AG04450 (cell line): ENCODE data around the gene LDB2. TPM values are rescaled to one million over a fixed set of nuclear protein-coding genes. Genes with fewer than 3 reads are reported as not detected.

Experiments
- CTCF ChIA-PET: fragments of 300-600, 350-600 bp; formaldehyde crosslinking; extraction: SDS; loops from one replicate; lab custom pipeline; 2022; ENCODE audit warnings: antibody characterized with exemption, inconsistent platforms; lab: Charles Lee
- POLR2A ChIA-PET: fragments of 350-600 bp; formaldehyde crosslinking; extraction: SDS; loops from one replicate; lab custom pipeline; 2021; ENCODE audit warnings: antibody characterized with exemption, inconsistent platforms; lab: Yijun Ruan, JAX
- DNase-seq: peaks from one replicate; pipeline ENCODE4 v3.0.0-alpha.2; 2011; ENCODE audit warnings: low read depth, low spot score
- H3K27ac ChIP-seq: one replicate; pipeline ENCODE4 v1.5.1; 2012; ENCODE audit warnings: low read depth, low read length, control low read depth
- H3K27me3 ChIP-seq: one replicate; pipeline ENCODE4 v1.6.0; 2012; ENCODE audit warnings: low read length; ENCODE audit not compliant: control insufficient read depth, insufficient read depth
- H3K4me3 ChIP-seq: 2 replicates; pipeline ENCODE4 v1.5.1; 2011; ENCODE audit warnings: mild to moderate bottlenecking, low read depth, low read length, control low read depth
- H3K9me3 ChIP-seq: 2 replicates; pipeline ENCODE4 v1.5.1; 2012; ENCODE audit warnings: low read length; ENCODE audit not compliant: control insufficient read depth, insufficient read depth
- polyA plus RNA-seq: library from polyadenylated mRNA; depleted of rRNA; stranded (reverse); fragments of >200 nt; gene quantifications from 2 replicates; pipeline ENCODE4 v1.2.3, GENCODE V29; 2011
- TF ChIP-seq, protein P1 (sequence below): IDR thresholded peaks from 2 replicates; pipeline ENCODE4 v1.5.1; 2011; ENCODE audit warnings: low read depth, low read length, control low read depth, inconsistent platforms

The LDB2 gene
- polyA plus RNA-seq, 1 experiment, result 180 TPM

DNA sequence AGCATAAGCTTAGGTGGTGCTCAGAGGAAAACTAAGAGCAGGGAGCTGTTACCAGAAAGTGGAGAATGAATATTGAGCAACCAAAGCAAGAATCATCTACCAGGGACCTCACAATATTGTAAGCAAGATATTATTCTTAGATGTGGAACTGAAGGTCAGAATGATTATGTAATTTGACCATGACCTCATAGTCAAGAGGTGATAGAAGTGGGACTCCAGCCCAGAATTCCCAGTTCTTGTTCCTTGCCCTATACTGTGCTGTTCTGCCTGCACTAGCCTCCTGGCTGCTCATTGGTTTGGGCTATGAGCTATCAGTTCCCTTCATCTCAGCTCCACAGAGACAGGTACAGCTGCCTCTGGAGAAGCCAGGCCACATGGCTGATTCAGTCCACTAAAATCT lies 229.4 kb downstream of the LDB2 start:
- TF ChIP-seq, protein P1, sequence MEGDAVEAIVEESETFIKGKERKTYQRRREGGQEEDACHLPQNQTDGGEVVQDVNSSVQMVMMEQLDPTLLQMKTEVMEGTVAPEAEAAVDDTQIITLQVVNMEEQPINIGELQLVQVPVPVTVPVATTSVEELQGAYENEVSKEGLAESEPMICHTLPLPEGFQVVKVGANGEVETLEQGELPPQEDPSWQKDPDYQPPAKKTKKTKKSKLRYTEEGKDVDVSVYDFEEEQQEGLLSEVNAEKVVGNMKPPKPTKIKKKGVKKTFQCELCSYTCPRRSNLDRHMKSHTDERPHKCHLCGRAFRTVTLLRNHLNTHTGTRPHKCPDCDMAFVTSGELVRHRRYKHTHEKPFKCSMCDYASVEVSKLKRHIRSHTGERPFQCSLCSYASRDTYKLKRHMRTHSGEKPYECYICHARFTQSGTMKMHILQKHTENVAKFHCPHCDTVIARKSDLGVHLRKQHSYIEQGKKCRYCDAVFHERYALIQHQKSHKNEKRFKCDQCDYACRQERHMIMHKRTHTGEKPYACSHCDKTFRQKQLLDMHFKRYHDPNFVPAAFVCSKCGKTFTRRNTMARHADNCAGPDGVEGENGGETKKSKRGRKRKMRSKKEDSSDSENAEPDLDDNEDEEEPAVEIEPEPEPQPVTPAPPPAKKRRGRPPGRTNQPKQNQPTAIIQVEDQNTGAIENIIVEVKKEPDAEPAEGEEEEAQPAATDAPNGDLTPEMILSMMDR, result no peak
- Histone ChIP-seq H3K4me3 (no peak overlapping the region), H3K9me3 (no peaks in the 10 kb centered on the region), H3K27ac (no peak overlapping the region), H3K27me3 (no peaks in the 10 kb centered on the region)
- ChIA-PET POLR2A (no interaction called here), CTCF (interaction anchor here (0.6 to 1.5 kb wide), 2 partner anchors 17 to 655 kb away, joined by 3 read pairs; no protein-coding TSS in a partner anchor)
- DNase-seq, result no peak

DNA sequence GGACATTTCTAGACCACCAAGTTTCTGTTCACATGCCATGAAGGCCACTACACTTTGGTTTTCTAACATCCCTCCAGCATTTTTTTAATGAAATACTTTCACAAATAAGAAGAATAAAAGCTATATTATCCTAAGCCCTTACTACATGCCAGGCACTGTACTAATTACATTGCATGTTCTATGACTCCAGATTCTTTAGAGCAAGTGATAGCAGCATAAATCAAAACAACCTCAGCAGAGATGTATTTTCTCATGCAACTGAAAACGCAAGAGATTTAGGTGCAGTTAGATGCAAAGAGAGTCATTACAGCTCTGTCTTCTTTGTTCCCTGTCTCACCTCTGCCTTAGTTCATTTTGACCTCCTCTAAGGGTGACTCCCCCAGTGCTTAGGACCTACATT lies 230.0 kb downstream of the LDB2 start:
- TF ChIP-seq, protein P1, result no peak
- no peak overlapping the region for H3K4me3 ChIP-seq
- DNase-seq, result no peak
- H3K27me3 ChIP-seq, result no peaks in the 10 kb centered on the region
- CTCF ChIA-PET, result interaction anchor here (0.6 to 1.5 kb wide), 2 partner anchors 16 to 656 kb away, joined by 3 read pairs; no protein-coding TSS in a partner anchor
- H3K9me3 ChIP-seq, result no peaks in the 10 kb centered on the region
- H3K27ac ChIP-seq, result no peak overlapping the region
- POLR2A ChIA-PET, result no interaction called here

DNA sequence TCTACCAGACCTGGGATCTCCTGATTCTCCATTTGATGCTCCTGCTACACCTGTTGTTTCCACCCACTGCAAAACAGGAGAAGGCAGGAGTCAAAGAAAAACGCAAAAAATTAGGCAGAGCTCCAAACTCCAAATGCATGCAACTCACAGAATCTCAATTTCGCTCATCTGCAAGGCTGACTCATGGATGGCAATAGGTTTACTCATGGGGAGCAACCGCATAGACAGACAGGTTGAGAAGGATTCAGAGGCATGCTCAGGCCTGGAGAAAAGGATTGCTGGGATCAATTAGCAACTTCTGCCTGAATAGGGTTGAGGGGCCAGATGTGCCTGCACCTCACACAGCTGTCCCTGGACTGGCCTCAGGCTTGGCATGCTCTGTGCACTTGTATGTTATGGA lies 231.0 kb downstream of the LDB2 start:
- CTCF ChIA-PET, result no interaction called here
- peak overlapping the region; percentile 47 for H3K27ac ChIP-seq

DNA sequence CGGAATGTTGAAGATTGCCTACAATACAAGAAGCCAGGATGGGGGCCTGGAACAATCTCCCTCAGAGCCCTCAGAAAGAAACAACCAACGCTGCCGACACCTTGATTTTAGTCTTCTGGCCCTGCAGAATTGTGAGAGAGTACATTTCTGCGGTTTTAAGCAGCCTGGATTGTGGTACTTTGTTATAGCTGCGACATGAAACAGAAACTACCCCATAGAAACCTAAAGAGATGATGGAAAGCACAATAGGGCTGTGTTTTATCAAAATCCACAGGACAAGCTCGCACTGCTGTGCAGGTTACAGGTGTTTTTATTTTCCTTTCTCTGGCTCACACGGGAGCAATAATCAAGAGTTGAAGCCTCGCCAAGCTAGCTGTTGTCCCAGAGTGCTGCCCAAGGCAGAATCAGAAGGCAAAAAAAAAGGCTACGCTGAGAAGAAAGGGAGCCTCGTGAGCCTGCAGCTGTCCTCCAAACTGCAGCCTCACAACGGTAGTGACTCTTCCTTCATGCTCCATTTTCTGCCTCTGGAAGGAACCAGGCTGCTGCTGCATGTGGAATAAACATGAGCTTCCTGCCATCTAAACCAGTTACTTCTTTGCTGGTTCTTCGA lies 232.4 kb downstream of the LDB2 start:
- DNase-seq, result no peak
- ChIA-PET POLR2A (no interaction called here), CTCF (no interaction called here)
- H3K9me3 ChIP-seq, result no peaks in the 10 kb centered on the region
- no peak overlapping the region for H3K4me3 ChIP-seq
- TF ChIP-seq, protein P1, result no peak
- no peak overlapping the region for H3K27ac ChIP-seq
- H3K27me3 ChIP-seq, result no peaks in the 10 kb centered on the region

More for the DNA sequence above, 231.0 kb downstream of the LDB2 start:
- Histone ChIP-seq H3K27me3 (no peaks in the 10 kb centered on the region), H3K9me3 (no peaks in the 10 kb centered on the region), H3K4me3 (no peak overlapping the region)
- DNase-seq, result peak; percentile 81
- POLR2A ChIA-PET, result no interaction called here
- TF ChIP-seq, protein P1, result no peak

DNA sequence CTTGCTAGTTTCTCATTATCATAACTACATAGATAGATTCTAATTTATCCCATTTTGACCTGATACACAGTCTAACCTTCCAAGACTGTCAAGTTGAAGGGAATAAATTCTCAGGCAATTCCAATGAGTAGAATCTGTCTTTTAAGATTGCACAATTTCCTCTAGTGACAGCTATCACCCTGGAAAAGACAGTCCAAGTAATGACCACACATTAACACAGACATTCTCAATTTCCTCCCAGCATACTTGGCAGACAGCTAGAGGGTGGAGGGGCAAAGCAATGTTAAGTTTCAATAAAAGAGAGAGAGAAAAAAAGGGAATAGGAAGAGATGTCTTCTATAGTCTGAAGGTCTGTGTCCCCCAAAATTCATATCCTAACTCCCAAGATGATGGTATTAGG lies 234.7 kb downstream of the LDB2 start:
- H3K27ac ChIP-seq, result no peak overlapping the region
- H3K9me3 ChIP-seq, result no peaks in the 10 kb centered on the region
- no peak for DNase-seq
- no peak overlapping the region for H3K4me3 ChIP-seq
- ChIA-PET POLR2A (no interaction called here), CTCF (interaction anchor here (1.0 kb wide), 1 partner anchor 660 kb away, joined by 5 read pairs; no protein-coding TSS in a partner anchor)
- TF ChIP-seq, protein P1, result no peak
- H3K27me3 ChIP-seq, result no peaks in the 10 kb centered on the region
